Measurements from ENCODE around the gene ZFP36L2. TPM values are rescaled to one million over a fixed set of nuclear protein-coding genes. Genes with fewer than 3 reads are reported as not detected.

The ZFP36L2 gene
- total and polyA plus RNA-seq, 11 donors, result 28.8 to 94.4 (median 38.5) TPM

DNA sequence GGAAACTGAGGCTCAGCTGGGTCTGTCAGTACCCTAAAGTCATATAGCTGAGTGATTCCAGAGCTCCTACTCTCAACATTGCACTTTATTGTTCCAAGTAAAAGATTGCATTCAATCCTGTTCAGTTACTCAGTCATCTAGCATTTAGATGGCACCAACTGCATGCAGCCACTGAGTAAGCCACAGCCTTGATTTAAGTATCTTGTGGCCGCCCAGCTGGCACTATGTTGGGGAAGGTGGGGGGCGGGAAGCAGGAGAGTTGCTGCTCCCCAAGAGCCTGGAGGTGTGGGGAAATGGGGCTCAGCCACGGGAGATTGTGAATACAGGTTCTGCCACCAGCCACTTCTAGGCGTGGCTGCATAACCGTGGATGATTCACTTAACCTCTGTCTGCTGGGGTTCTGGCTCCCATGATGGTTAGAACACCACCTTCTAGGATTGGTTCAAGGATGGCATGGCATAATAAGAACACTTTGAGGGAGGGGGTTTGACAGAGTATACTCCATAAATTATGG lies 17.1 kb downstream of the ZFP36L2 start:
- intact Hi-C loops (cut with DNase I), result loop anchor here in 1 of 10 donors (5.0 kb wide), 1 partner anchor 57 kb away; no protein-coding TSS in a partner anchor
- no peak for TF ChIP-seq POLR2A (IDR thresholded peaks at IDR 0.05)
- TF ChIP-seq, protein P1, sequence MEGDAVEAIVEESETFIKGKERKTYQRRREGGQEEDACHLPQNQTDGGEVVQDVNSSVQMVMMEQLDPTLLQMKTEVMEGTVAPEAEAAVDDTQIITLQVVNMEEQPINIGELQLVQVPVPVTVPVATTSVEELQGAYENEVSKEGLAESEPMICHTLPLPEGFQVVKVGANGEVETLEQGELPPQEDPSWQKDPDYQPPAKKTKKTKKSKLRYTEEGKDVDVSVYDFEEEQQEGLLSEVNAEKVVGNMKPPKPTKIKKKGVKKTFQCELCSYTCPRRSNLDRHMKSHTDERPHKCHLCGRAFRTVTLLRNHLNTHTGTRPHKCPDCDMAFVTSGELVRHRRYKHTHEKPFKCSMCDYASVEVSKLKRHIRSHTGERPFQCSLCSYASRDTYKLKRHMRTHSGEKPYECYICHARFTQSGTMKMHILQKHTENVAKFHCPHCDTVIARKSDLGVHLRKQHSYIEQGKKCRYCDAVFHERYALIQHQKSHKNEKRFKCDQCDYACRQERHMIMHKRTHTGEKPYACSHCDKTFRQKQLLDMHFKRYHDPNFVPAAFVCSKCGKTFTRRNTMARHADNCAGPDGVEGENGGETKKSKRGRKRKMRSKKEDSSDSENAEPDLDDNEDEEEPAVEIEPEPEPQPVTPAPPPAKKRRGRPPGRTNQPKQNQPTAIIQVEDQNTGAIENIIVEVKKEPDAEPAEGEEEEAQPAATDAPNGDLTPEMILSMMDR (IDR thresholded peaks at IDR 0.05), result no peak
- 91 to 98% (median 96%) methylated on average over 4 to 5 of the region's 5 CpGs for WGBS, 4 donors
- H3K36me3 ChIP-seq, result no peaks in the 10 kb centered on the region
- H3K27me3 ChIP-seq, result no peaks in the 10 kb centered on the region
- H3K27ac ChIP-seq, result no peak overlapping the region
- peaks cover 0 to 34% (median 0%) of the 10 kb centered on the region in 12 donors for H3K4me1 ChIP-seq
- H3K4me3 ChIP-seq, result no peak overlapping the region
- H3K9me3 ChIP-seq, result no peaks in the 10 kb centered on the region
- DNase-seq (no peak), ATAC-seq (no peak)

DNA sequence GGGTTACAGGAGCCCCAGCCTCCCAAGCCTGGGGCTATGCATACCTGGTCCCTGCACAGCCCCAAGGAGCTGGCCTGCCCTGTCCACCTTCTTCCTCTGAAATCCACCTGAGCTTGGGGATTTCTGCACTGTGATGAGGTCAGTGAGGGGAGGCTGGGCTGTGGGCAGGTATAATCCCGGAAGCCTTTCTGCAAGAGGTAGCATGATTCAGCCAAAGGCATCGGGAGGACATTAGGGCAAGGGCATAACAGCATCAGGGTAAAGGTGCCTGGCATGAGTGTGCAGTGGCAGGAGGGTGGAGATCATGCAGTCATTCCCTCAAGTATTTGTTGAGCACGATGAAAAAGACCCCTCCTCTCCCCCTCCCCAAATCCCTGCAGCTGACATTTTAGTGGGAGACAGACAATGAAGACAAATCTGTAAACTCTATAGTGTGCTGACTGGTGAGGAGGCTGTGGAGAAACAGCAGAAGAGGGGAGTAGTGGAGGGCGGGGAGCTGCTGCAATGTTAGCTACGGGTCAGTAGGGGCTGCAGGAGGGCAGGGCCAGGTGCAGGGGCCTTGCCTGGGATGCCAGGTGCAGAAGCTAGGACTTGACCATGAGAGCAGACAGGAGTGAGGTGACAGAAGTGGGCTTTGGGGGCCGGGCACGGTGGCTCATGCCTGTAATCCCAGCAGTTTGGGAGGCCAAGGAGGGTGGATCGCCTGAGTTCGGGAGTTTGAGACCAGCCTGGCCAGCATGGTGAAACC lies 18.7 kb downstream of the ZFP36L2 start:
- intact Hi-C loops (cut with DNase I), result loop anchor here in 1 of 10 donors (5.0 kb wide), 1 partner anchor 55 kb away; no protein-coding TSS in a partner anchor
- Histone ChIP-seq H3K36me3 (no peaks in the 10 kb centered on the region), H3K27me3 (no peaks in the 10 kb centered on the region), H3K4me3 (no peak overlapping the region), H3K9me3 (no peaks in the 10 kb centered on the region), H3K27ac (no peak overlapping the region), H3K4me1 (peaks cover 0 to 22% (median 0%) of the 10 kb centered on the region in 12 donors)
- no peak for TF ChIP-seq POLR2A (IDR thresholded peaks at IDR 0.05)
- TF ChIP-seq, protein P1 (IDR thresholded peaks at IDR 0.05), result no peak
- 86 to 88% (median 87%) methylated on average over 9 of the region's 9 CpGs for WGBS, 4 donors
- no peak for ATAC-seq
- peak in 1 of 5 donors; percentile 33 for DNase-seq

DNA sequence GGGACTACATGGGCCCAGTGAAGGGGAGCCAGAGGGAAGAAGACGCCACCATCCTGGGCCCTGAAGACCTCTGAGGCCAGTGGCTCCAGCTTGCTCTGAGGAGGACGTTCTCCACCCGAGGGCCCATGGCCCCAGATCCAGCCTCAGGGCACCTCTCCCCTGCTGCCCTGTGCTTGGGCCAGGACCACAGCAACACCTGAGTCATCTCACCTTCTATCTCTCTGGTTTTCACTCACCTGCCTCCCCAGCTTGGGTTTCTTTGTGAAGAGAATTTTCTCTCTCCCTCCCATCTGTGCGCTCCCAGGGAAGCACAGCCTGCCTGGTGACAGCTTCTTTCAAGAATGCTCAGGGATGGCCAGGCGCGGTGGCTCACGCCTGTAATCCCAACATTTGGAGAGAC lies 19.8 kb downstream of the ZFP36L2 start:
- WGBS, 4 donors, result 95 to 99% (median 98%) methylated on average over 5 to 7 of the region's 7 CpGs
- TF ChIP-seq POLR2A (IDR thresholded peaks at IDR 0.05), result no peak
- TF ChIP-seq, protein P1 (IDR thresholded peaks at IDR 0.05), result no peak

DNA sequence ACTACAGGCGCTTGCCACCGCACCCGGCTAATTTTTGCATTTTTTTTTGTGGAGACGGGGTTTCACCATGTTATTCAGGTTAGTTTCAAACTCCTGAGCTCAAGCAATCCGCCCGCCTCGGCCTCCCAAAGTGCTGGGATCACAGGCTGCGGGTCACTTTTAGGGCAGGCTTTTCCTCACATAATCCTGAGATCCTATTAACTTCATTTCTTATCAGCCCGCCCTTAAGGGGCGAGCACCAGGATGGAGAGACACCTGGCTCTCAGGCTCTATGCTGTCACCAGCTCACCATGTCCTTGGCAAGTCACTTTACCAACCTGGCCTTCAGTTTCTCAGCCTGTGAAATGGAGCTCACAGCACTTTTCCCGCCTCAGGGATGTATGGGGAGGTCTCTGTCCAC lies 23.0 kb downstream of the ZFP36L2 start:
- H3K4me1 ChIP-seq, result peaks cover 0 to 6% (median 0%) of the 10 kb centered on the region in 12 donors
- no peaks in the 10 kb centered on the region for H3K9me3 ChIP-seq
- H3K4me3 ChIP-seq, result no peak overlapping the region
- TF ChIP-seq, protein P1 (IDR thresholded peaks at IDR 0.05), result no peak
- no peak for TF ChIP-seq POLR2A (IDR thresholded peaks at IDR 0.05)
- no peaks in the 10 kb centered on the region for H3K36me3 ChIP-seq
- no peak overlapping the region for H3K27ac ChIP-seq
- DNase-seq (no peak), ATAC-seq (no peak)
- intact Hi-C loops (cut with DNase I), result no loop called here
- no peaks in the 10 kb centered on the region for H3K27me3 ChIP-seq
- WGBS, 4 donors, result 93 to 98% (median 95%) methylated on average over 11 of the region's 11 CpGs

More for the DNA sequence above, 19.8 kb downstream of the ZFP36L2 start:
- no peak for DNase-seq
- intact Hi-C loops (cut with DNase I), result loop anchor here in 1 of 10 donors (5.0 kb wide), 1 partner anchor 54 kb away; no protein-coding TSS in a partner anchor
- Histone ChIP-seq H3K36me3 (no peaks in the 10 kb centered on the region), H3K4me3 (no peak overlapping the region), H3K27ac (no peak overlapping the region), H3K4me1 (peaks cover 0 to 15% (median 0%) of the 10 kb centered on the region in 12 donors), H3K27me3 (no peaks in the 10 kb centered on the region), H3K9me3 (no peaks in the 10 kb centered on the region)
- ATAC-seq, result no peak

Data from heart left ventricle (tissue), 16 donors.